Neuron (in vitro differentiated cells): Measurements from ENCODE around the gene RUNDC1.
"Not testable (repeated sequence)": the region's sequence is repeated elsewhere in the genome, so short reads cannot be mapped to it uniquely, and the experiment has no call there.

ENCODE experiments used
- H2AFZ ChIP-seq: one replicate; pipeline ENCODE4 v1.6.1; 2013; ENCODE audit warnings: low read depth, mild to moderate bottlenecking, inconsistent platforms, low read length, moderate library complexity
- H3K27me3 ChIP-seq: one replicate; pipeline ENCODE4 v1.6.1; 2013; ENCODE audit warnings: low read length; ENCODE audit not compliant: insufficient read depth
- H3K36me3 ChIP-seq: one replicate; pipeline ENCODE4 v1.6.1; 2013; ENCODE audit warnings: low read length; ENCODE audit not compliant: insufficient read depth
- H3K4me1 ChIP-seq: one replicate; pipeline ENCODE4 v1.6.1; 2013; ENCODE audit warnings: low read length; ENCODE audit not compliant: insufficient read depth
- H3K4me3 ChIP-seq: 2 replicates; pipeline ENCODE4 v1.5.1; 2013; ENCODE audit warnings: mild to moderate bottlenecking, low read length, moderate library complexity
- H3K9me3 ChIP-seq: one replicate; pipeline ENCODE4 v1.6.1; 2013; ENCODE audit warnings: low read length

RUNDC1 gene

GRCh38 chr17:42975701-42976100 lies 4.7 kb upstream of the RUNDC1 start:
- not testable (repeated sequence) for H3K4me3 ChIP-seq, H2AFZ ChIP-seq, H3K27me3 ChIP-seq, H3K4me1 ChIP-seq, H3K9me3 ChIP-seq, H3K36me3 ChIP-seq

GRCh38 chr17:42979511-42980273 lies 673 bp upstream of the RUNDC1 start, which contains the start of gene PTGES3L:
Gene PTGES3L, minus strand, starts transcription at chr17:42980080. Its CDS starts 27 bp downstream, at chr17:42980053.
- peaks cover 5% of the 10 kb centered on the region for H3K36me3 ChIP-seq
- peak within 1 kb of the TSS; percentile 55 for H3K4me3 ChIP-seq
- no peaks in the 10 kb centered on the region for H3K27me3 ChIP-seq
- no peaks in the 10 kb centered on the region for H3K9me3 ChIP-seq
- peaks cover 12% of the 10 kb centered on the region for H3K4me1 ChIP-seq
- peak within 1 kb of the TSS; percentile 78 for H2AFZ ChIP-seq

GRCh38 chr17:42980766-42981397 lies 517 bp downstream of the RUNDC1 start:
- peaks cover 12% of the 10 kb centered on the region for H3K4me1 ChIP-seq
- H3K36me3 ChIP-seq = peaks cover 10% of the 10 kb centered on the region
- H3K4me3 ChIP-seq = peak overlapping the region; percentile 55
- no peaks in the 10 kb centered on the region for H3K9me3 ChIP-seq
- no peaks in the 10 kb centered on the region for H3K27me3 ChIP-seq
- H2AFZ ChIP-seq = peak overlapping the region; percentile 78

- Histone ChIP-seq H2AFZ (no peak overlapping the region), H3K9me3 (no peaks in the 10 kb centered on the region), H3K4me3 (no peak overlapping the region), H3K4me1 (peaks cover 12% of the 10 kb centered on the region), H3K36me3 (peaks cover 15% of the 10 kb centered on the region), H3K27me3 (no peaks in the 10 kb centered on the region)
These were observed 1.9 kb downstream of the RUNDC1 start for GRCh38 chr17:42982266-42982665.

- no peak overlapping the region for H3K4me3 ChIP-seq
- no peaks in the 10 kb centered on the region for H3K9me3 ChIP-seq
- peaks cover 38% of the 10 kb centered on the region for H3K36me3 ChIP-seq
- peaks cover 9% of the 10 kb centered on the region for H3K4me1 ChIP-seq
- H3K27me3 ChIP-seq = no peaks in the 10 kb centered on the region
- no peak overlapping the region for H2AFZ ChIP-seq
These were observed 4.9 kb downstream of the RUNDC1 start for GRCh38 chr17:42985225-42985624.

GRCh38 chr17:42989141-42989540 lies 8.8 kb downstream of the RUNDC1 start:
- H2AFZ ChIP-seq = no peak overlapping the region
- H3K4me3 ChIP-seq = no peak overlapping the region
- H3K36me3 ChIP-seq = peaks cover 58% of the 10 kb centered on the region
- H3K4me1 ChIP-seq = no peaks in the 10 kb centered on the region
- no peaks in the 10 kb centered on the region for H3K27me3 ChIP-seq
- H3K9me3 ChIP-seq = no peaks in the 10 kb centered on the region

- Histone ChIP-seq H2AFZ (no peak overlapping the region), H3K4me3 (no peak overlapping the region), H3K4me1 (no peaks in the 10 kb centered on the region), H3K36me3 (peaks cover 59% of the 10 kb centered on the region), H3K27me3 (no peaks in the 10 kb centered on the region), H3K9me3 (no peaks in the 10 kb centered on the region)
These were observed 9.6 kb downstream of the RUNDC1 start for GRCh38 chr17:42989726-42990652.

- no peak overlapping the region for H2AFZ ChIP-seq
- H3K27me3 ChIP-seq = no peaks in the 10 kb centered on the region
- no peaks in the 10 kb centered on the region for H3K9me3 ChIP-seq
- H3K4me3 ChIP-seq = no peak overlapping the region
- H3K4me1 ChIP-seq = no peaks in the 10 kb centered on the region
- peaks cover 54% of the 10 kb centered on the region for H3K36me3 ChIP-seq
These were observed 11.1 kb downstream of the RUNDC1 start for GRCh38 chr17:42991471-42991870.

- H3K4me3 ChIP-seq = no peak overlapping the region
- H3K36me3 ChIP-seq = peaks cover 49% of the 10 kb centered on the region
- H3K9me3 ChIP-seq = no peaks in the 10 kb centered on the region
- no peak overlapping the region for H2AFZ ChIP-seq
- H3K27me3 ChIP-seq = no peaks in the 10 kb centered on the region
- H3K4me1 ChIP-seq = no peaks in the 10 kb centered on the region
These were observed 12.5 kb downstream of the RUNDC1 start for GRCh38 chr17:42992872-42993271.

GRCh38 chr17:42993913-42994312 lies 13.5 kb downstream of the RUNDC1 start:
- H3K36me3 ChIP-seq = peaks cover 41% of the 10 kb centered on the region
- not testable (repeated sequence) for H3K4me1 ChIP-seq, H3K27me3 ChIP-seq, H2AFZ ChIP-seq, H3K4me3 ChIP-seq, H3K9me3 ChIP-seq

- H3K27me3 ChIP-seq = no peaks in the 10 kb centered on the region
- no peaks in the 10 kb centered on the region for H3K9me3 ChIP-seq
- H2AFZ ChIP-seq = no peak overlapping the region
- peak overlapping the region; percentile 20 for H3K4me3 ChIP-seq
- peaks cover 36% of the 10 kb centered on the region for H3K36me3 ChIP-seq
- peaks cover 9% of the 10 kb centered on the region for H3K4me1 ChIP-seq
These were observed 17.1 kb downstream of the RUNDC1 start for GRCh38 chr17:42997390-42997983.

GRCh38 chr17:42997984-42998938 lies 17.9 kb downstream of the RUNDC1 start, which contains the start of gene RPL27:
Gene RPL27, plus strand, starts transcription at chr17:42998419. Its CDS starts 332 bp downstream, at chr17:42998751.
- Histone ChIP-seq H3K27me3 (no peaks in the 10 kb centered on the region), H3K4me3 (peak within 1 kb of the TSS; percentile 72), H3K4me1 (peaks cover 9% of the 10 kb centered on the region), H3K9me3 (no peaks in the 10 kb centered on the region), H3K36me3 (peaks cover 37% of the 10 kb centered on the region), H2AFZ (no peak within 1 kb of the TSS)
